GM12864 (cell line): ENCODE data around the gene RNF223.

Source experiments
- DNase-seq: peaks from one replicate; pipeline ENCODE4 v3.0.0-alpha.2; 2011; ENCODE audit warnings: low read depth
- H3K4me3 ChIP-seq: 2 replicates; pipeline ENCODE4 v1.5.1; 2011; ENCODE audit warnings: mild to moderate bottlenecking, low read depth, low read length, control low read depth
- CTCF ChIP-seq: IDR thresholded peaks from 2 replicates; pipeline ENCODE4 v1.5.1; 2011; ENCODE audit warnings: low read depth, mild to moderate bottlenecking, moderate library complexity, low read length, control low read depth, inconsistent platforms; ENCODE audit errors: missing control alignments

The RNF223 gene

GRCh38 chr1:1063261-1063944 is 10.7 kb downstream of the RNF223 start:
- no peak for DNase-seq
- H3K4me3 ChIP-seq: peak overlapping the region; percentile 49
- TF ChIP-seq CTCF: no peak

- no peak for DNase-seq
- TF ChIP-seq CTCF: no peak
- H3K4me3 ChIP-seq: peak overlapping the region; percentile 49; the same call in 1 of the 2 replicates
These were observed 11.6 kb downstream of the RNF223 start for GRCh38 chr1:1062348-1063163.

- no peak for DNase-seq
- H3K4me3 ChIP-seq: no peak overlapping the region
- TF ChIP-seq CTCF: no peak
These were observed 12.3 kb downstream of the RNF223 start for GRCh38 chr1:1061682-1062345.

GRCh38 chr1:1060281-1061000 is 13.7 kb downstream of the RNF223 start:
- no peak for TF ChIP-seq CTCF
- DNase-seq: no peak
- H3K4me3 ChIP-seq: no peak overlapping the region; the same call in 1 of the 2 replicates

GRCh38 chr1:1059494-1060280 is 14.4 kb downstream of the RNF223 start:
- TF ChIP-seq CTCF: no peak
- H3K4me3 ChIP-seq: peak overlapping the region; percentile 48
- DNase-seq: no peak

GRCh38 chr1:1058921-1059493 is 15.1 kb downstream of the RNF223 start:
- peak; percentile 38 for TF ChIP-seq CTCF
- no peak for DNase-seq
- H3K4me3 ChIP-seq: peak overlapping the region; percentile 48
